ENCODE data around the gene RFLNA.
A peak's percentile ranks its signal among the peaks of the same experiment; 100 is the strongest.

The RFLNA gene, protein sequence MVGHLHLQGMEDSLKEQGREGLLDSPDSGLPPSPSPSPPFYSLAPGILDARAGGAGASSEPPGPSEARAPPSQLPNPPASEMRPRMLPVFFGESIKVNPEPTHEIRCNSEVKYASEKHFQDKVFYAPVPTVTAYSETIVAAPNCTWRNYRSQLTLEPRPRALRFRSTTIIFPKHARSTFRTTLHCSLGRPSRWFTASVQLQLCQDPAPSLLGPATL

DNA sequence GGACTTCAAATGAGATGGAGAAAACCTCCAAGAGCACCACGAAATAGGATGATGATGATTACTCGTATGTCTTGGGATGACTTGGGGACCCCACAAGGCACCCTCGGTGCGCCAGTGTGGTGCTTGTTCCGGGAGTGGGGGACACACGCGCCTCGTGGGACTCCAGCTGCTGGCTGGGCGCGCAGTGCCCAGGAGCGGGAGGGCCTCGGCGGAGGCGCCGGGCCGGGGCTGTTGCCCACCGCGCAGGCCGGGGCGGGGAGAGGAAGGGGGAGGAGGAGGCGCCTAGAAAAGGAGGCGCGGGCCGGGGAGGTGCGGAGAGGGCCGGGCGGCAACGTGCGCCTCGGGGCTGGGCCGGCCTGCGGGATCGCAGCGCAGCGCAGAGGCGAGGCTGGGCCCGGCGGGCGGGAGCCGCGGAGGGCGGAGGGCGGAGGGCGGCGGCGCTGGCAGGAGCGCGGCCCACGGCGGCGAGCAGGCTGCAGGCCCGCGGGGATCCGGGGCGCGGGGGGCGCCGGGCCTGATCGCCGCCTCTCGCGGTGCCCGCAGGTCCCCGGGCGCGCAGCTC, at the start of gene RFLNA:
Gene RFLNA, plus strand, starts transcription at position 314 of the 562 bp plus-strand sequence. CDS start 337 bp downstream, outside the sequence.
- peak; percentile 80 for DNase-seq (ENCODE audit: low spot score)

DNA sequence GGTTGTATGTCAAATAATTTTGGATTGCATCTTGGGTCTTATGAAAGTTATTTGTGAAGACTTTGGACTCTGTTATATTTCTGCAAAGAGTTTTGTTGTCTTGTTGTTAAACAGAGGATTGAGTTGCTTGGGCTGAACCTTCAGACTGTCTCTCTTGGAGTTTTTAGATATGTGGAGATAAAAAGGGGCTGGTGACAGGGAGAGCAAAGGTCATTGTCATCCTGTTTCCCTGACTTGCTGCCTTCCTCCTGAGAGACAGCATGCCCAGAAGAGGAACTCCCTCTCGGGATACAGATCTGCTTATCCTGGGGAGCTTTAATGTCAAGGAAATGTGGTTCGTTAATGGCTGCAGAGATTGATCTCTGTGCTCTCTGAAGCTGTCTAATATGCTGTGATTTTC, 47.6 kb upstream of the RFLNA start:
- DNase-seq (ENCODE audit: low spot score), result no peak

DNA sequence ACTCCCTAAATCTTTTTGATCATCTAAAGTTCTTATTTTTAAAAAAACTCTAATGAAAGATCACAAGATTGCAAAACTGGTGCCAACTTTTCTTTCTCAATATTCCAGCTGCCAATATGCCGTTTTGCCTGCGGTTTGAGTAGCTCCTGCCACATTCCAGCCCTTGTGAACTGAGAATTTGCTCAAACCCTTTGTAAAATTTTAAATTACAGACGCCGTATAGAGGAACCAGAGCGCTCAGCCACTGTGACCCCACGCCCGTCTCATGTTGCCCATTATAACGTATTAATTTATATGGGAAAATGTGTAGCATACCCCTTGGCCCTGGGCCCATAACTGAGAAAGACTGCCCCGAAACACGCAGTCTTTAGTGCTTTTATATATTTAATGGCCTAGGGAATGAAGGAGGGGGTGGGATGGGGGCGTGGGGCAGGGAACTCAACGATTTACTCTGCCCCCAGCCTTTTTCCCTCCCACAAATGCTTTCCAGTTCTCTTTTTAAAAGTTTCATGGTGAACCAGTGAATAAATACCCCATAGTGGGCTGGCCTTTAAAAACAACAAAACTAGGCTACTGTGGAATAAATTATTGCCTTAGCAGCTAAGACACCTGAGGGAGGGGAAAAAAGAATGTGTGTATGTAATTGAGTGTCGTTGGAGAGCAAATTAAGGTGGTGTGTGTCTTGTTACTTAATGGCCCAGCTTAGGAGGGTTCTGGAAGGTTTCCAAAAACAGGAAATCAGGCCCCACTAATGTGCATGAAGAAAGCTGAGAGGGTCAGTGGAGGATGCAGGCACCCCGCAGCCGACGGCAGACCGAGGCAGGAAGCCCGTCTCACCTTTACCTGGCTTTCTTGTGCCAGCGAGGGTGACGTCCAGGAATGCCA, 45.7 kb upstream of the RFLNA start:
- no peak for DNase-seq (ENCODE audit: low spot score)

DNA sequence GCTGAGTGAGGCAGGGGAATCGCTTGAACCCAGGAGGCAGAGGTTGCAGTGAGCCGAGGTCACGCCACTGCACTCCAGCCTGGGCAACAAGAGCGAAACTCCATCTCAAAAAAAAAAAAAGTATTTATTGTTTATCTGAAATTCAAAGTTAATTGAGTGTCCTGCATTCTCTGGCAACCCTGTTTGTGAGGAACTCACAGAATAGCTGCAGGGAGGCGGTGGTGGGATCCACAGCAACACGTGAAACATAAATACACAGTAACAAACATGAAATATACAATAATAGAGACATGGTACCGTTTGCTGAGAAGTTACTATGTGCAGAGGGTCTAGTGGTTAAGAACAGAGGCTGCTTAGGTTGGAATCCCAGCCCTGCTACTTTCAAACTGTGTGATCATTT, 43.7 kb upstream of the RFLNA start:
- no peak for DNase-seq (ENCODE audit: low spot score)

DNA sequence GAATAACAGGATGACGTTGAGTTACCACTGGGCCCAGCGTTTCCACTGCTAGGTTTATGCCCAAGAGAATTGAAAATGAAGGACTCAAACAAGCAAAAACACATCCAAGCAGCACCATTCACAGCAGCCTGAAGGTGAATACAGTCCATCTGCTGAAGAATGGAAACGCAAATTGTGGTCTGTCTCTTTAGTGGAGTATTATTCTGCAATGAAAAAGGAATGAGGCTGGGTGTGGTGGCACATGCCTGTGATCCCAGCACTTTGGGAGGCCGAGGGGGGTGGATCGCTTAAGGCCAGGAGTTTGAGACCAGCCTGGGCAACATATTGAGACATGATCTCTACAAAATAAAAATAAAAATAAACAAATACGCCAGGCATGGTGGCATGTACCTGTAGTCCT, 41.9 kb upstream of the RFLNA start:
- DNase-seq (ENCODE audit: low spot score), result no peak

DNA sequence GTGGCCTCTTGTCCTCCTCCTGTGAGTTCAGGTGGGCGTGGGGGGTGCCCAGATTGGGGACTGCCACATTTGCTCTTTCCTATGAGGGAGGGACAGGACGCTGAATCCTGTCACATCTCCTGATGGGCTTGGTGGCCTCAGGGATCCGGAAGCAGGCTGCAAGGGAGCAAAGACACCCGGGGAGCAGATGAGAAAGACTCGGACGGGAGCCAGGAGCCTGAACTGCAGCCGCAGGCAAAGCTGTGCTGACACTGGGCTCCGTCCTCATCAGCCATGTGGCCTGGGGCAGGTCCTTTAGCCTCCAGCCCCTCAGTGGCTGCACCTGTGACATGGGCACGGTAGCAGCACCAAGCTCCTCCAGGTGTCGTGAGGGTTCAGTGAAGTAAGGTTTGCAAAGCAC, 40.8 kb upstream of the RFLNA start:
- DNase-seq (ENCODE audit: low spot score), result no peak

DNA sequence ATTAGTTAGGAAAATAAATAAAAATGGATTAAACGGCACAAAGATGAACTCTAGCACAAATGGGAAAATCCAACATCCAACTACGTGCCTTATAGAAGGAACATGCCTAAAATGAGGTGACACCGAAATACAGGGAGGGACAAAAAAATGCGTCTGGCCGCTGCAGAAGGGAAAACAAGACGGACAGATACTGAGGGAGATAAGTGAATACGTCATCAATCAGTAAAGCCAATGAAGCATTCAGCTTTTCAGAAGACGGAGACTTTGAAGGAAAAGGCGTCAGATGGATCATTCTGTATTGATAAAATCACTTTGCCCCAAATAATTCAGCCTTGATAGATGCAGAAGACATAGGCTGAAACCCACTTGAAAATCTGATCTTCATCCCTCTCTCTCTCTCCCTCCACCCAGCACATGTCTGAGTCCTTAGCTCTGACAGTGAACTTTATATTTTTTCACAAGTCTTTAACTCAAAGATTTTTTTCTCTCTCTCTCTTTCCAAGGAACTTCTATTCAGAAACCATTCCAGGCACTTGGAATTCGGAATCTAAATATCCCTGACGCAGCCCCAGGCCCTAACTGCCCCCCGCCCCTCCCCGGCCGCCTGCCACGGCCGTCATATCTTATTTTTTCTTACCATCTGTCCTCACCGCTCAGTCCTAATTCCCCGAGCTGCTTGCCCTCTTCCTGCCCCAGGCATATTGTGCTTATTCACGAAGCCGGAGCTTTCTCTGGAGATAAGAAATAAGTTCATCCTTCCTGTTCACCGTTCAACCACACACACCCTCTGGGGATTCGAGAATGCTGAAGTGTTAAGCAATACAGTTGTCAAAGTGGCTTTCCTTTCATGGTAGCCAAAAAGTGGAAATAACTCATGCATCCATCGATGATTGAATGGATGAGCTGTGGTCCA, 35.5 kb upstream of the RFLNA start:
- no peak for DNase-seq (ENCODE audit: low spot score)

DNA sequence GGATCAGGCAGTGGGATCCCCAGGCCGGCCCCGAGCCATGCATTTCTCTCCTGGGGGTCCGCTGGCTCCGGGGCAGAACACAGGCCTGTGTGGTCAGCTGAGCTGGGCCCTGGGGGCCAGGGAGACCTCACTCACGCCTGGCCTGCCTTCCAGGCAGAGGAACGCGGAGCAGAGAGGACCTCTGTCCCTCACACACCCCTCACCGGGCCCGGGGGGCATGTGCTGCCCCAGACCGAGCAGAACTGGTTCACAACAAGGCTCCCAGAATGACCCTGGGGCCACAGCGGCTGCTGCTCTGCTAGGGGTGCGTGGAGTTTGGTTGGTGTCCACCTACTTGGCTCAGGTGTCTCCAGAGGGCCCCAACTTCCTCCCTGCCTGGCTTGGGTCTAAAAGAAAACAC, 33.0 kb upstream of the RFLNA start:
- no peak for DNase-seq (ENCODE audit: low spot score)

DNA sequence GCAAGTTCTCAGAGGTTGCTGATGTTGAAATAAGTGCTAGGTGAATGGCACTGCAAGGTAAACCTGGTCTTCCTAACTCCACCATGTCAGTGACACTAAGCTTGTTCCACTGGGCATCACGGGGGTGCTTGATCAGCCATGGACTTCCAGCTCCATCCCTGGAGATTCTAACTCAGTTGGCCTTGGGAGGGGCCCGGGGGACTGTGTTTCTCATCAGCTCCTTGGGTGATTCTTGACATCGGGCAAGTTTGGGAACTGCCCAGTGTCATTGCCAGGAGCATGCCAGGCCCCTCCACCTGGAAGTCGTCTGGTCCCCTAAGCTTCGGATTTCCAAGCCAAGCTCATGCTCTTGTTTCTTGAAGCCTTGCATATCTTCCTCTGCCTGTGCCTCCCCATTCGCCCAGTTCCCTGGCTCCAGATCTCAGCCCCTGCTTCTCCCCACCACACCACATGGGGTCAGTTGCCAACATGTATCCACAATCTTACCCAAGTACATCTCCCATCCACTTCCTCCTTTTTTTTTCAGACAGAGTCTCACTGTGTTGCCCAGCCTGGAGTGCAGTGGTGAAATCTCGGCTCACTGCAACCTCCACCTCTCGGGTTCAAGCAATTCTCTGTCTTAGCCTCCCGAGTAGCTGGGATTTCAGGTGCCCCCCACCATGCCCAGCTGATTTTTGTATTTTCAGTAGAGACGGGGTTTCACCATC, 30.7 kb upstream of the RFLNA start:
- DNase-seq (ENCODE audit: low spot score), result no peak

DNA sequence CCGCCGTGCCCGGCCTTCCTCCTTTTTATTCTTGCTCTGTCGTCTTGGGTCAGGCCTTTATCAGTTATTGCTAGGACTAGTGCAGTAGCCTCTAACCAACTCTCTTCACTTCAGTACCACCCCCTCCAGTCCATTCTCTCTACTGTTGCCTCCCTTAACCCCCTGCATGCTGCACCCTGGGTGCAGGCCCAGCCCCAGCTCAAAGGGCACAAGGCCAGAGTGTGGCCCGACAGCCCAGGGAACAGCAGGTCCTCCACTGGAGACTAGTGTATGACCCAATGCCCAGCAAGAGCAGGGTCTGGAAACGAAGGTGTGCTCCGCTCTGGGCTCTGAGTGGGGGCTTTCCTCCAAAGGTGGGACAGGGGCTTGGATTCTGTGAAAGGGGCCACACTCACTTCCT, 30.0 kb upstream of the RFLNA start:
- no peak for DNase-seq (ENCODE audit: low spot score)

DNA sequence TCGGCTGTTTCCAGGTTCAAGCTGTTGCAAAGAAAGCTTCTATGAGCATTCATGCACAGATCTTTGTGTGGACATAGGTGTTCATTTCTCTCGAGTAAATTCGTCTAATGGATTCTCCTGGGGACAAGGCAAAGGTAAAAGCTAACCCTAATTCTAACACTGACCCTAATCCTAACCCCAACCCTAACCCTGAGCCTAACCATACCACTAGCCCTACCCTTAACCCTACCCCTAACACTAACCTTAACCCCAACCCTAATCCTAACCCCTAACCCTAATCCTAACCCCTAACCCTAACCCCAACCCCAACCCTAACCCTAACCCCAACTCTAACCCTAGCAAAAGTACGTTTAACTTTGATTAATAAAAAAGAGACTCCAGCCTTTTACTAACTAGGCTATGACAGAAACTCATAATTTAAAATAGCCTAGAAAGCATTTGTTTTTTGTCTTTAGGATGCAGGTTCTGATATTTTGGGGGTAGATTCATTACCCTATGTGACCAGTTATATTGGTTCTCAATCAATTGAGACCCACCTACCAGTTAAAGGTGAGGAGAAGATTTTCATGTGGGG, 27.6 kb upstream of the RFLNA start:
- DNase-seq (ENCODE audit: low spot score), result no peak

DNA sequence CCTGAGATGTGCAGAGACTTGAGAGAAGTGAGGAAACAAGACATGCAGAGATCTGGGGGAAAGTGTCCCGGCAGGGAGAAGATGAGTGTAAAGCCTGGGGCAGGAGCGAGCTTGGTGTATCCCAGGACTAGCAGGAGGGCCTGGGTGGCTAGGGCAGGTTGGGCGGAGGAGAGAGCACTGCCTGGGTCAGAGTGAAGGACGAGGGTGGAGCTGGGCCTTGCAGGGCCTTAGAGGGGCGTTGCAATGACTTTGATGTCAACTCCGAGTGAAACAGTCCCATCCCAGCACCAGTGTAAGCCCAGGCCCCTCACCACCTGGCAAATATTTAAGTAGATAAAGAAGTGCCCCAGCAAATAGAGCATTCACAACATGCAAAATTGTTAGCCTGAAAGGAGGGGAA, 24.2 kb upstream of the RFLNA start:
- DNase-seq (ENCODE audit: low spot score), result no peak

DNA sequence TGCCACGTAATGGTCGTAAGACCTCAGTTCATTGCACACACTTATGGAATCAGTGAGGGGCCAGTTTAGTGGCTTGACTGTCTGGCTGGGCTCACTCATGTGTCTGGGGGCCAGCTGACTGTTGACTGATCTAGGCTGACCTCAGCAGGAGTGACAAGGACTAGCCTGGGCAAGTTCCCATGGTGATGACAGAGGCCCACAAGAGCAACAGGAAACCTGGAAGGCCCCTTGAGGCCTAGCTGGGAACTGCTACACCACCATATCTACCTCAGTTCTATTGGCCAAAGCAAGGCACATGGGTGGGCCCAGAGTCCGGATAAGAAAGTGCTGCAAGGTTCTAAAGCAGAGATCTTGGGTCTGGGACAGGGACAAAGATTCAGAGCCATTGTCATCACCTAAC, 21.3 kb upstream of the RFLNA start:
- DNase-seq (ENCODE audit: low spot score), result no peak

DNA sequence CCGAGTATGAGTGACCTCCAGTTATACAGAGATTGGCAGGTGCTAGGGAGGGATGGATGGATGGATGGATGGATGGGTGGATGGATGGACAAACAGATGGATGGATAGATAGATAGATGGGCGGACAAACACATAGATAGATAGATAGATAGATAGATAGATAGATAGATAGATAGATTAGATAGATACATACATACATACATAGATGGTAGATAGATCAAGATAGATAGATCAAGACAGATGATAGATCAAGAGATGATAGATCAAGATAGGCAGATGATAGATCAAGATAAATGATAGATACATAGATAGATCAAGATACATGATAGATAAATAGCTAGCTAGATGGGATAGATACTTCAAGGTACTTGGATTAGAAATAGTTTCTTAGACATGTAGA, 18.6 kb upstream of the RFLNA start:
- DNase-seq (ENCODE audit: low spot score), result no peak

DNA sequence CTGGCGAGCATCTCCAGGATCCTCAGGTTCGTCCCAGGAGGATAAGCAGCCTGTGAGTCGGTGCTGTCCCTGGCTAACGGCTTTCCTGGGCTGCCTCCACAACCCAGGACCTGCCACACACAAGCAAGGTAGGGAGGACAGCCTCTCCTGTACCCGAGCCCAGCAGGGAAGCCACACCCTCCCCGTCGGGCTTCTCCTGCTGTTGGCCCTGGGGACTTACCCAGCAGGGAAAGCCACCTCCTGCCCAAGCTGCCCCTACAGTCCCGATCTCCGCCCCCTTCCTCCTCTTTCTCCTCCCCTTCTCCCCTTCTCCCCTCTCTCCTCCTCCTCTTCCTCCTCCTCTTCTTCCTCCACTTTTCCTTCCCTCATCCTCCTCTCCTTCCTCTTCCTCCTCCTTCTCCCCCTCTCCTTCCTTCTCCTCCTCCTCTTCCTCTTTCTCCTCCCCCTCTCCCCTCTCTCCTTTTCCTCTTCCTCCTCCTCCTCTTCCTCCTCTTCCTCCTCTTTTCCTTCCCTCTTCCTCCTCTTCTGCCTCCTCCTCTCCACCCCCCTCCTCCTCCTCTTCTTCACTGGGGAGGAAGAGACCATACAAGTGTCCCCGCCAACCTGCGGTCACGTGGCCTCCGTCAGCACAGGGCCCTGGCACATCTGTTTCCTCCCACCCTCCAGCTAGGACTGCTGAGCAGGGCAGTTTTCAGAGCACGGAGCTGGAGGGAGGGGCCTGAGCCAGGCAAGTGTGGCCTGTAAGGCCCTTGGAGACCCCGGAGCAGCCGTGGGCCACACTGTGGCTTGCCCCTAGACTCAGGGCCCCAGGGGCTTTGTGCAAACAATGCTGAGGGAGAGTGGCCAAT, 17.3 kb upstream of the RFLNA start:
- no peak for DNase-seq (ENCODE audit: low spot score)

DNA sequence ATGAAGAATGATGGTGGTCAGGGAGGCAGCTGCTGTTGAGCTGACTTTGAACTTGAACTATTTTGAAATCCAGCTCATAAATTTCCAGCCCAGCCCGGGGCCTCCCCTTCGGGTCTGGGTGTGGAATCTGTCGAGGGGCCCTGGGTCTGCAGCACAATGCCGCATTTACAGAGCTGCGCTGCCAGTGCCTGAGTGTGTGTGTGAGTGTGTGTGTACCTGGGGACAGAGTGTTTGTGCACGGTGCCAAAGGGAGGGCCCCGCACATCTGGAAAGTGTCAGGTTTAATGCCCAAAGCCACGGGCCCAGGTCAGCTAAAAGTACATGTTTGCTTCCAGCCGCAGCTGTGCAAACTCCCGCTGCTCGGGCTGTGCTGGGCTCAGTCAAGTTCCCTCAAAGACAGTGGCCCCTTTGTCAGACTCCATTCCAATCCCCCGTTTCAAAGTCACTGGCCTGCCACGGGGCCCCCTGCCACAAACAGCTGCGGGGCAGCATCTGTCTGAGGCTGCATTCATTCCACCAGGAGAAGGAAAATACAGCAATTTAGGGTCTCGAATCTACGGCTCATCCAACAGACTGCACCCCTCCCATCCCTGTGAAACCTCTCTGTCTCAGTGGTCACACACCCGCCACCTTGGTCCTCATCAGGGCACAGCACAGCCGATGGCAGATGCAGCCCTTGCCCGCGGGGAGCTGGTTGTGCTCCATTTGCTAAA, 16.3 kb upstream of the RFLNA start:
- DNase-seq (ENCODE audit: low spot score), result no peak

DNA sequence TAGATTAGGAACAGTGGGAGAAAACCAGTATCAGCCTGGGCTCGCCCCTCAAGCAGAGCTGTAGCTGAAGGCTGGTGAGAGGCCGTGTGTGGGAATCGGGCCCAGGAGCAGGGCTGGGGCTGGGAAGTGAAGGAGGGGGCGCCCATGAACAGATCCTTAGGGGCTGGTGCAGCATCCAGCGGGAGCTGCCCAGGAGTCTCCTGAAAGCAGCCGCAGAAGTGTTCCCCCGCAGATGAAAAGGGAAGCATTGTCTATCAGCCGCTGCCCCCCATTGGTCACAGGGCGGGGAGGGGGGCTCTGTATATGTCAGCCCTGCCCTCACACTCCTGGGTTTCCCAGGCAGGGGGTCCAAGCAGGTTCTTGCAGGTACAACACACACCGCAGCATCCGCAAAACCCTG, 15.6 kb upstream of the RFLNA start:
- DNase-seq (ENCODE audit: low spot score), result no peak

DNA sequence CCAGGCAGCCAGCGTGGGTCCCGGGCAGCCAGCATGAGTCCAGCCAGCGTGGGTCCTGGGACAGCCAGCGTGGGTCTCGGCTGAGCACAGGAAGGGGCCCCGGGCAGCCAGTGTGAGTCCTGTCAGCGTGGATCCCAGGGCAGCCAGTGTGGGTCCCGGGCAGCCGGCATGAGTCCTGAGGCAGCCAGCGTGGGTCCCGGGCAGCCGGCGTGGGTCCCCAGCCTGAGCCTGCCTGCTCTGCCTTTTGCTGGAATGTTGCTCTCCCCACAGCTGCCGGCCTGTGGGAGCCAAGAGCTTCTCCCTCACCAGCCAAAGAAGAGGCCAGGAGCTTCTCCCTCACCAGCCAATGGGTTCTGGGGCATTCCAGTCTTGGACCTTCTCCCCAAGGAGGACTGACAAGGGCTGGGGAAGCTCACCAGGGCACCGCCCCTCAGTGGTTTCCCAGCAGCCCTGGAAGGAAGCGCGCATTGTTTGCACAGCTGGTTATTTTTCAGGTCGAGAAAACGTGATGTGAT, 15.0 kb upstream of the RFLNA start:
- DNase-seq (ENCODE audit: low spot score), result no peak

DNA sequence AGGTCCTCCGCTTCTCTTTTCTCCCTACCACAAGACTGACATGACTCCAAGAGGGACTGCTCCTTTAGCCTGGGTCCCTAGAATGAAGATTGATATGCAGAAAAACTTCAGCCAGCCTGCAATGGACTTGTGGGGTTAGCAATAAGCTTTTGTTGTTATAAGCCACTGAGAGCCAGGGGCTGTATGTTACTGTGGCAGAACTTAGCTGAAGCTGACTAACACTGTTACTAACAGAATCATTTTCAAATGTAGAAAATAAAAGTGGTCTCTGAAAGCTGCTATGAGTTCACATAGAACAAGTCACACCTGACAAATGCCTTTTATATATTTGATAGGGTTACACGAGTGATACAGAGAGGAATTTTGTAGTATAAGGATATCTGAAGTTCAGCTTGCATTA, 13.6 kb upstream of the RFLNA start:
- no peak for DNase-seq (ENCODE audit: low spot score)

All from D341Med (cell line).